Measurements from ENCODE around the gene PDIA3.

DNA sequence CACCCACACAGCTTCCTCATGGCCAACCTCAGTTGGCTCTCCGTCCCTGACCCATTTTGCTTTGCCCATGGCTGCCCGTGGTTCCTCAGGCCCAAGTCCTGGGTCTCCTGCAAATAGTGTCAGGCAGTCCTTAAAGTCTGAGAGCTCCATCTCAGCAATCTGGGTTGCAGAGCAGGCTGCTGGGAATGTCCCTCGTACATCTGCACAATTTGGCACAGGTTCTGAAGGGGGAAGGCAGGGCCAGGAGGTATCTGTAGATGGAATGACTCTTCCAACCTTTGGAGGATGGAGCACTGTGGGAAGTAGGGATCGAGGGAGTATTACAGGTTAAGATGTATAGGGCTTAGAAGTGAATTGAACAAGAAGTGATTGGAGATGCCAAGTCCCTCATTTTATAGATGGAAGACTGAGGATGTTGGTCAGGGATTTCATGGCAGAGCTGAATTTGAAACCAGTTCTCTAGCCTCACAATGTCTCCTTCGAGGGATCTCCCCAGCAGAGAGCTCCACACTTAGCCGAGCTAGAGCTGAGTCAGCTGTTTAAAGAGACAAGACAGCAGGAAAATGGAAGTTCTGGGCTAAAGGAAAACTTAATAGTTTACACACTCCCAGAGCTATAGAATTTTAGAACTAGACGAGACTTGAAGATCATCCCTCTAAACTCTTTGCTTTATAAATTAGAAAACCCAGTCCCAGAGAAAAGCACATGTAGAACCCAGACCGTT, 43.4 kb upstream of the PDIA3 start:
- TF ChIP-seq POLR2AphosphoS5 (IDR thresholded peaks at IDR 0.05) (no peak), POLR2A (IDR thresholded peaks at IDR 0.05; ENCODE audit: low read depth) (no peak), EP300 (IDR thresholded peaks at IDR 0.05) (no peak)
- TF ChIP-seq, protein P1, sequence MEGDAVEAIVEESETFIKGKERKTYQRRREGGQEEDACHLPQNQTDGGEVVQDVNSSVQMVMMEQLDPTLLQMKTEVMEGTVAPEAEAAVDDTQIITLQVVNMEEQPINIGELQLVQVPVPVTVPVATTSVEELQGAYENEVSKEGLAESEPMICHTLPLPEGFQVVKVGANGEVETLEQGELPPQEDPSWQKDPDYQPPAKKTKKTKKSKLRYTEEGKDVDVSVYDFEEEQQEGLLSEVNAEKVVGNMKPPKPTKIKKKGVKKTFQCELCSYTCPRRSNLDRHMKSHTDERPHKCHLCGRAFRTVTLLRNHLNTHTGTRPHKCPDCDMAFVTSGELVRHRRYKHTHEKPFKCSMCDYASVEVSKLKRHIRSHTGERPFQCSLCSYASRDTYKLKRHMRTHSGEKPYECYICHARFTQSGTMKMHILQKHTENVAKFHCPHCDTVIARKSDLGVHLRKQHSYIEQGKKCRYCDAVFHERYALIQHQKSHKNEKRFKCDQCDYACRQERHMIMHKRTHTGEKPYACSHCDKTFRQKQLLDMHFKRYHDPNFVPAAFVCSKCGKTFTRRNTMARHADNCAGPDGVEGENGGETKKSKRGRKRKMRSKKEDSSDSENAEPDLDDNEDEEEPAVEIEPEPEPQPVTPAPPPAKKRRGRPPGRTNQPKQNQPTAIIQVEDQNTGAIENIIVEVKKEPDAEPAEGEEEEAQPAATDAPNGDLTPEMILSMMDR (IDR thresholded peaks at IDR 0.05) = no peak
